ENCODE results near the gene UFM1. TPM values are rescaled to one million over a fixed set of nuclear protein-coding genes. Genes with fewer than 3 reads are reported as not detected.

Gene UFM1
- total and polyA plus RNA-seq, 9 of the 15 experiments (the other 6 are each of a cell fraction or from before 2014, with no cell fraction given) = 26.3 to 58.5 (median 36.1) TPM

GRCh38 chr13:38303816-38304320, 45.8 kb upstream of the UFM1 start:
- Histone ChIP-seq H3K27me3 (ENCODE audit: control insufficient read depth in 2 of 2, insufficient read depth in 2 of 2, low read length in 2 of 2) (no peaks in the 10 kb centered on the region), H4K20me1 (replicated peaks; ENCODE audit: control insufficient read depth, insufficient read depth, low read length) (no peaks in the 10 kb centered on the region), H3K4me1 (replicated peaks in 1 of 2; ENCODE audit: control insufficient read depth in 2 of 2, insufficient read depth in 2 of 2, low read length in 2 of 2) (no peaks in the 10 kb centered on the region), H3K4me2 (ENCODE audit: insufficient read depth, low read length) (no peak overlapping the region), H3K9me3 (replicated peaks; ENCODE audit: control insufficient read depth, insufficient read depth, low read depth, low read length) (no peaks in the 10 kb centered on the region), H3K9ac (ENCODE audit: insufficient read depth in 1 of 2, low read depth in 2 of 2, low read length in 2 of 2) (no peak overlapping the region), H3K4me3 (no peak overlapping the region), H3K79me2 (ENCODE audit: control insufficient read depth, insufficient read depth, low read length) (no peaks in the 10 kb centered on the region), H3K27ac (ENCODE audit: extremely low read depth, low read depth, low read length) (no peak overlapping the region), H2AFZ (ENCODE audit: low read depth, low read length) (no peak overlapping the region), H3K9me1 (ENCODE audit: control insufficient read depth, insufficient read depth, low read length) (no peaks in the 10 kb centered on the region), H3K36me3 (ENCODE audit: control insufficient read depth, insufficient read depth, low read length) (no peaks in the 10 kb centered on the region)
- ChIA-PET POLR2A (no interaction called here), CTCF (ENCODE audit: low intra/inter-chr PET ratio) (no interaction called here)
- no peak for ATAC-seq
- intact Hi-C loops (cut with micrococcal nuclease) = no loop called here
- DNase-seq (ENCODE audit: extremely low read depth in 1 of 4, low spot score in 3 of 4) = no peak
- TF ChIP-seq ZNF57 (CRISPR knock-in tag; IDR thresholded peaks at IDR 0.05) (no peak), CCNT2 (IDR thresholded peaks at IDR 0.05; ENCODE audit: borderline replicate concordance, extremely low read depth, insufficient read length, low read depth, low read length) (no peak), POLR2AphosphoS2 (IDR thresholded peaks at IDR 0.05; ENCODE audit: low read length) (no peak), CHD2 (IDR thresholded peaks at IDR 0.05; ENCODE audit: low read depth, low read length) (no peak), TEAD4 (IDR thresholded peaks at IDR 0.05; ENCODE audit: low read length) (no peak), TEAD4 (CRISPR knock-in tag; IDR thresholded peaks at IDR 0.05; ENCODE audit: borderline replicate concordance) (no peak), FOXA1 (IDR thresholded peaks at IDR 0.05; ENCODE audit: borderline replicate concordance) (no peak)
- TF ChIP-seq, protein P1, sequence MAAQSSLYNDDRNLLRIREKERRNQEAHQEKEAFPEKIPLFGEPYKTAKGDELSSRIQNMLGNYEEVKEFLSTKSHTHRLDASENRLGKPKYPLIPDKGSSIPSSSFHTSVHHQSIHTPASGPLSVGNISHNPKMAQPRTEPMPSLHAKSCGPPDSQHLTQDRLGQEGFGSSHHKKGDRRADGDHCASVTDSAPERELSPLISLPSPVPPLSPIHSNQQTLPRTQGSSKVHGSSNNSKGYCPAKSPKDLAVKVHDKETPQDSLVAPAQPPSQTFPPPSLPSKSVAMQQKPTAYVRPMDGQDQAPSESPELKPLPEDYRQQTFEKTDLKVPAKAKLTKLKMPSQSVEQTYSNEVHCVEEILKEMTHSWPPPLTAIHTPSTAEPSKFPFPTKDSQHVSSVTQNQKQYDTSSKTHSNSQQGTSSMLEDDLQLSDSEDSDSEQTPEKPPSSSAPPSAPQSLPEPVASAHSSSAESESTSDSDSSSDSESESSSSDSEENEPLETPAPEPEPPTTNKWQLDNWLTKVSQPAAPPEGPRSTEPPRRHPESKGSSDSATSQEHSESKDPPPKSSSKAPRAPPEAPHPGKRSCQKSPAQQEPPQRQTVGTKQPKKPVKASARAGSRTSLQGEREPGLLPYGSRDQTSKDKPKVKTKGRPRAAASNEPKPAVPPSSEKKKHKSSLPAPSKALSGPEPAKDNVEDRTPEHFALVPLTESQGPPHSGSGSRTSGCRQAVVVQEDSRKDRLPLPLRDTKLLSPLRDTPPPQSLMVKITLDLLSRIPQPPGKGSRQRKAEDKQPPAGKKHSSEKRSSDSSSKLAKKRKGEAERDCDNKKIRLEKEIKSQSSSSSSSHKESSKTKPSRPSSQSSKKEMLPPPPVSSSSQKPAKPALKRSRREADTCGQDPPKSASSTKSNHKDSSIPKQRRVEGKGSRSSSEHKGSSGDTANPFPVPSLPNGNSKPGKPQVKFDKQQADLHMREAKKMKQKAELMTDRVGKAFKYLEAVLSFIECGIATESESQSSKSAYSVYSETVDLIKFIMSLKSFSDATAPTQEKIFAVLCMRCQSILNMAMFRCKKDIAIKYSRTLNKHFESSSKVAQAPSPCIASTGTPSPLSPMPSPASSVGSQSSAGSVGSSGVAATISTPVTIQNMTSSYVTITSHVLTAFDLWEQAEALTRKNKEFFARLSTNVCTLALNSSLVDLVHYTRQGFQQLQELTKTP (IDR thresholded peaks at IDR 0.05; ENCODE audit: low read depth in 1 of 2, partially characterized antibody in 2 of 2) = no peak
- in situ Hi-C loops (cut with MboI) = no loop called here
- FAIRE-seq = no peak
- no TSS peak for BruUV-seq (replicated peaks)
- WGBS (ENCODE audit: insufficient coverage, low coverage, missing lambda C conversion rate) = 15% methylated on average over 2 of the region's 2 CpGs
